22Rv1 (cell line): ENCODE measurements around the gene HCK.

Experiments used
- ZFX ChIP-seq: fragments of 450-650 bp; IDR thresholded peaks from 2 replicates; pipeline ENCODE4 v1.6.1; 2017; ENCODE audit warnings: antibody characterized with exemption, borderline replicate concordance
- TF ChIP-seq, protein P1 (sequence below): fragments of 450-650 bp; IDR thresholded peaks from 2 replicates; pipeline ENCODE4 v1.5.1; 2017; ENCODE audit warnings: mild to moderate bottlenecking

DNA sequence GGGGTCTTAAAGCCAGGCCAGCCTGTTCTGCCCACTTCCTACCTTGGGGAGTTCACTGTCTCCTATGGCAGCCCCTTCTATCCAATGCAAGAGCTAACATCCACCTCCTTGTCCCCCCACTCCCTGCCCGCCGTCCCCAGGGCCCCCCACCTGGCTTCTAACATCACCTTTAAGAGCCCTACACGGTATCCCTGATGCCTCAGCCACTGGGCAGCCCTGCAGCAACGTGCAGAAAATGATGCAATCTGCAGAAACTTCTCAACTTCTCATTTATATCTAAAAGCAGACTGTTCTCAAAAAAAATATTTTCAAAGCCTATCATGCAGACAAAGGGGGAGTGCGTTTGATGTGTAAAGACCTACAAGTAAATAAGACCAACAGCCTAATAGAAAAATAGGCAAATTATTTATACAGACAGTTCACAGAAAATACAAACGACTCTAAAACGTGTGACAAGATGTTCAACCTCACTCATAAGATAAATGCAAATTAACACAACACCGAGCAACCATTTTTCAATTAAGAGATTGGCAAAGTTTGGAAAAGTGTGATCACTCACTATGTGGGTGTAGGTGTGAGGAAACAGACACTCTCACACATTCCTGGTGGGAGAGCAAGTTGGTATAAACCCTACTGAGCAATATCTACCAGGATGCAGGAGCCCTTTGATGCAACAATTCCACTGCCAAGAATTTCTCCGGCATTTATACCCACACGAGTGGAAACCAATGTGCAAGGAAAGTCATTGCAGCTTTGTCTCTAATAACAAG lies 15.1 kb upstream of the HCK start:
- TF ChIP-seq ZFX, result no peak
- TF ChIP-seq, protein P1, sequence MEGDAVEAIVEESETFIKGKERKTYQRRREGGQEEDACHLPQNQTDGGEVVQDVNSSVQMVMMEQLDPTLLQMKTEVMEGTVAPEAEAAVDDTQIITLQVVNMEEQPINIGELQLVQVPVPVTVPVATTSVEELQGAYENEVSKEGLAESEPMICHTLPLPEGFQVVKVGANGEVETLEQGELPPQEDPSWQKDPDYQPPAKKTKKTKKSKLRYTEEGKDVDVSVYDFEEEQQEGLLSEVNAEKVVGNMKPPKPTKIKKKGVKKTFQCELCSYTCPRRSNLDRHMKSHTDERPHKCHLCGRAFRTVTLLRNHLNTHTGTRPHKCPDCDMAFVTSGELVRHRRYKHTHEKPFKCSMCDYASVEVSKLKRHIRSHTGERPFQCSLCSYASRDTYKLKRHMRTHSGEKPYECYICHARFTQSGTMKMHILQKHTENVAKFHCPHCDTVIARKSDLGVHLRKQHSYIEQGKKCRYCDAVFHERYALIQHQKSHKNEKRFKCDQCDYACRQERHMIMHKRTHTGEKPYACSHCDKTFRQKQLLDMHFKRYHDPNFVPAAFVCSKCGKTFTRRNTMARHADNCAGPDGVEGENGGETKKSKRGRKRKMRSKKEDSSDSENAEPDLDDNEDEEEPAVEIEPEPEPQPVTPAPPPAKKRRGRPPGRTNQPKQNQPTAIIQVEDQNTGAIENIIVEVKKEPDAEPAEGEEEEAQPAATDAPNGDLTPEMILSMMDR, result no peak
